GM12878 (cell line): Measurements from ENCODE around the gene MRPS5.

ENCODE experiments used
- ESRRA ChIP-seq: IDR thresholded peaks from 2 replicates; pipeline ENCODE4 v1.6.1; 2012; ENCODE audit warnings: mild to moderate bottlenecking, low read length, improper control_type of control experiment
- EZH2 ChIP-seq: IDR thresholded peaks from 2 replicates; pipeline ENCODE4 v1.6.1; 2012; ENCODE audit warnings: low read depth, mild to moderate bottlenecking, control low read depth, inconsistent platforms, low read length, borderline replicate concordance; ENCODE audit not compliant: control insufficient read depth
- FOXM1 ChIP-seq: IDR thresholded peaks from 2 replicates; pipeline ENCODE4 v1.6.1; 2012; ENCODE audit warnings: low read depth, mild to moderate bottlenecking, inconsistent platforms, low read length, moderate library complexity
- POLR2A ChIP-seq: IDR thresholded peaks from 2 replicates; pipeline ENCODE4 v1.6.1; 2011; ENCODE audit warnings: low read depth, mild to moderate bottlenecking, low read length
- SIN3A ChIP-seq: IDR thresholded peaks from 2 replicates; pipeline ENCODE4 v1.6.1; 2012; ENCODE audit warnings: low read depth, low read length, improper control_type of control experiment
- TAF1 ChIP-seq: IDR thresholded peaks from 2 replicates; pipeline ENCODE4 v1.6.1; 2011; ENCODE audit warnings: mild to moderate bottlenecking, low read depth, low read length, borderline replicate concordance
- YY1 ChIP-seq: IDR thresholded peaks from 2 replicates; pipeline ENCODE4 v1.6.1; 2011; ENCODE audit warnings: low read depth, mild to moderate bottlenecking, low read length
- TF ChIP-seq, protein P1 (sequence below), 3 experiments: IDR thresholded peaks in 2 of 3; conservative IDR thresholded peaks in 1 of 3; 2 replicates each; pipeline ENCODE4 v1.5.1; 2011; ENCODE audit warnings: low read depth in 3 of 3, low read length in 3 of 3, mild to moderate bottlenecking in 3 of 3, control low read depth in 2 of 3, moderate library complexity in 2 of 3, inconsistent platforms in 1 of 3, mixed read lengths in 1 of 3; ENCODE audit not compliant: control insufficient read depth in 2 of 3, insufficient read depth in 1 of 3; ENCODE audit errors: extremely low read depth in 1 of 3
- TF ChIP-seq, protein P2 (sequence below): IDR thresholded peaks from 2 replicates; pipeline ENCODE4 v1.6.1; 2011; ENCODE audit warnings: mild to moderate bottlenecking, low read depth, low read length, moderate library complexity; ENCODE audit not compliant: insufficient replicate concordance
- TF ChIP-seq, protein P3 (sequence below): fragments of 450-650 bp; IDR thresholded peaks from 2 replicates; pipeline ENCODE4 v1.6.1; 2016; ENCODE audit warnings: mild to moderate bottlenecking, moderate library complexity, borderline replicate concordance

- TF ChIP-seq FOXM1 (no peak), ESRRA (no peak), TAF1 (no peak), SIN3A (no peak), YY1 (no peak), POLR2A (no peak), EZH2 (no peak)
- TF ChIP-seq, protein P1, sequence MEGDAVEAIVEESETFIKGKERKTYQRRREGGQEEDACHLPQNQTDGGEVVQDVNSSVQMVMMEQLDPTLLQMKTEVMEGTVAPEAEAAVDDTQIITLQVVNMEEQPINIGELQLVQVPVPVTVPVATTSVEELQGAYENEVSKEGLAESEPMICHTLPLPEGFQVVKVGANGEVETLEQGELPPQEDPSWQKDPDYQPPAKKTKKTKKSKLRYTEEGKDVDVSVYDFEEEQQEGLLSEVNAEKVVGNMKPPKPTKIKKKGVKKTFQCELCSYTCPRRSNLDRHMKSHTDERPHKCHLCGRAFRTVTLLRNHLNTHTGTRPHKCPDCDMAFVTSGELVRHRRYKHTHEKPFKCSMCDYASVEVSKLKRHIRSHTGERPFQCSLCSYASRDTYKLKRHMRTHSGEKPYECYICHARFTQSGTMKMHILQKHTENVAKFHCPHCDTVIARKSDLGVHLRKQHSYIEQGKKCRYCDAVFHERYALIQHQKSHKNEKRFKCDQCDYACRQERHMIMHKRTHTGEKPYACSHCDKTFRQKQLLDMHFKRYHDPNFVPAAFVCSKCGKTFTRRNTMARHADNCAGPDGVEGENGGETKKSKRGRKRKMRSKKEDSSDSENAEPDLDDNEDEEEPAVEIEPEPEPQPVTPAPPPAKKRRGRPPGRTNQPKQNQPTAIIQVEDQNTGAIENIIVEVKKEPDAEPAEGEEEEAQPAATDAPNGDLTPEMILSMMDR (IDR thresholded peaks at IDR 0.05 in 2 of 3, conservative IDR thresholded peaks at IDR 0.05 in 1 of 3; ENCODE audit: control insufficient read depth in 2 of 3, extremely low read depth in 1 of 3, insufficient read depth in 1 of 3, low read depth in 3 of 3, low read length in 3 of 3) = no peak
- TF ChIP-seq, protein P2, sequence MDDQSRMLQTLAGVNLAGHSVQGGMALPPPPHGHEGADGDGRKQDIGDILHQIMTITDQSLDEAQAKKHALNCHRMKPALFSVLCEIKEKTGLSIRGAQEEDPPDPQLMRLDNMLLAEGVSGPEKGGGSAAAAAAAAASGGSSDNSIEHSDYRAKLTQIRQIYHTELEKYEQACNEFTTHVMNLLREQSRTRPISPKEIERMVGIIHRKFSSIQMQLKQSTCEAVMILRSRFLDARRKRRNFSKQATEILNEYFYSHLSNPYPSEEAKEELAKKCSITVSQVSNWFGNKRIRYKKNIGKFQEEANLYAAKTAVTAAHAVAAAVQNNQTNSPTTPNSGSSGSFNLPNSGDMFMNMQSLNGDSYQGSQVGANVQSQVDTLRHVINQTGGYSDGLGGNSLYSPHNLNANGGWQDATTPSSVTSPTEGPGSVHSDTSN = no peak
- TF ChIP-seq, protein P3, sequence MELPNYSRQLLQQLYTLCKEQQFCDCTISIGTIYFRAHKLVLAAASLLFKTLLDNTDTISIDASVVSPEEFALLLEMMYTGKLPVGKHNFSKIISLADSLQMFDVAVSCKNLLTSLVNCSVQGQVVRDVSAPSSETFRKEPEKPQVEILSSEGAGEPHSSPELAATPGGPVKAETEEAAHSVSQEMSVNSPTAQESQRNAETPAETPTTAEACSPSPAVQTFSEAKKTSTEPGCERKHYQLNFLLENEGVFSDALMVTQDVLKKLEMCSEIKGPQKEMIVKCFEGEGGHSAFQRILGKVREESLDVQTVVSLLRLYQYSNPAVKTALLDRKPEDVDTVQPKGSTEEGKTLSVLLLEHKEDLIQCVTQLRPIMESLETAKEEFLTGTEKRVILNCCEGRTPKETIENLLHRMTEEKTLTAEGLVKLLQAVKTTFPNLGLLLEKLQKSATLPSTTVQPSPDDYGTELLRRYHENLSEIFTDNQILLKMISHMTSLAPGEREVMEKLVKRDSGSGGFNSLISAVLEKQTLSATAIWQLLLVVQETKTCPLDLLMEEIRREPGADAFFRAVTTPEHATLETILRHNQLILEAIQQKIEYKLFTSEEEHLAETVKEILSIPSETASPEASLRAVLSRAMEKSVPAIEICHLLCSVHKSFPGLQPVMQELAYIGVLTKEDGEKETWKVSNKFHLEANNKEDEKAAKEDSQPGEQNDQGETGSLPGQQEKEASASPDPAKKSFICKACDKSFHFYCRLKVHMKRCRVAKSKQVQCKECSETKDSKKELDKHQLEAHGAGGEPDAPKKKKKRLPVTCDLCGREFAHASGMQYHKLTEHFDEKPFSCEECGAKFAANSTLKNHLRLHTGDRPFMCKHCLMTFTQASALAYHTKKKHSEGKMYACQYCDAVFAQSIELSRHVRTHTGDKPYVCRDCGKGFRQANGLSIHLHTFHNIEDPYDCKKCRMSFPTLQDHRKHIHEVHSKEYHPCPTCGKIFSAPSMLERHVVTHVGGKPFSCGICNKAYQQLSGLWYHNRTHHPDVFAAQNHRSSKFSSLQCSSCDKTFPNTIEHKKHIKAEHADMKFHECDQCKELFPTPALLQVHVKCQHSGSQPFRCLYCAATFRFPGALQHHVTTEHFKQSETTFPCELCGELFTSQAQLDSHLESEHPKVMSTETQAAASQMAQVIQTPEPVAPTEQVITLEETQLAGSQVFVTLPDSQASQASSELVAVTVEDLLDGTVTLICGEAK = no peak
Measured at GRCh38 chr2:95037384-95037839, 84.2 kb downstream of the MRPS5 start.
